ENCODE results near the gene CHPT1.

GRCh38 chr12:101675555-101675954 is 21.9 kb upstream of the CHPT1 start:
- TF ChIP-seq POLR2A (IDR thresholded peaks at IDR 0.05; ENCODE audit: low read length) (no peak), GATA1 (IDR thresholded peaks at IDR 0.05; ENCODE audit: low read depth, low read length) (no peak)

Data from erythroblast (primary cell).